GM12878 (cell line): ENCODE data around the gene KIAA1586. TPM values are rescaled to one million over a fixed set of nuclear protein-coding genes. Genes with fewer than 3 reads are reported as not detected.
A peak's percentile ranks its signal among the peaks of the same experiment; 100 is the strongest.

ENCODE experiments used
- BHLHE40 ChIP-seq, 2 experiments: fragments of 450-650 bp in 1 of 2; IDR thresholded peaks; 2 replicates each; pipeline ENCODE4 v1.6.1; 2011 to 2017; ENCODE audit warnings: low read depth in 2 of 2, borderline replicate concordance in 1 of 2, improper control_type of control experiment in 1 of 2, low read length in 1 of 2, mild to moderate bottlenecking in 1 of 2
- EED ChIP-seq: sonication (generic); IDR thresholded peaks from 2 replicates; pipeline ENCODE4 v1.6.1; 2016; ENCODE audit warnings: antibody characterized with exemption, low read depth
- HDGF ChIP-seq: fragments of 450-650 bp; IDR thresholded peaks from 2 replicates; pipeline ENCODE4 v1.6.1; 2016; ENCODE audit warnings: antibody characterized with exemption
- KDM1A ChIP-seq: fragments of 200-600 bp; sonication (generic); IDR thresholded peaks from 2 replicates; pipeline ENCODE4 v1.6.1; 2016; ENCODE audit warnings: borderline replicate concordance
- KLF5 ChIP-seq: fragments of 450-650 bp; IDR thresholded peaks from 2 replicates; pipeline ENCODE4 v1.6.1; 2014; ENCODE audit warnings: mild to moderate bottlenecking; ENCODE audit not compliant: partially characterized antibody
- MEF2A ChIP-seq: IDR thresholded peaks from 2 replicates; pipeline ENCODE4 v1.6.1; 2011; ENCODE audit warnings: low read depth, mild to moderate bottlenecking, low read length, moderate library complexity; ENCODE audit not compliant: insufficient read depth
- MTA2 ChIP-seq: fragments of 450-650 bp; IDR thresholded peaks from 2 replicates; pipeline ENCODE4 v1.6.1; 2016; ENCODE audit warnings: low read depth, mild to moderate bottlenecking, moderate library complexity
- NBN ChIP-seq: fragments of 450-650 bp; IDR thresholded peaks from 2 replicates; pipeline ENCODE4 v1.6.1; 2016
- NR2C1 ChIP-seq: fragments of 450-650 bp; IDR thresholded peaks from 2 replicates; pipeline ENCODE4 v1.6.1; 2017; ENCODE audit warnings: antibody characterized with exemption, mild to moderate bottlenecking, moderate library complexity
- PBX3 ChIP-seq: IDR thresholded peaks from 2 replicates; pipeline ENCODE4 v1.6.1; 2011; ENCODE audit warnings: mild to moderate bottlenecking, low read depth, low read length, moderate library complexity; ENCODE audit not compliant: insufficient replicate concordance
- POLR2AphosphoS2 ChIP-seq: IDR thresholded peaks from 2 replicates; pipeline ENCODE4 v1.6.1; 2011; ENCODE audit warnings: low read depth, mild to moderate bottlenecking, low read length, improper control_type of control experiment, moderate library complexity
- POU2F2 ChIP-seq: IDR thresholded peaks from 3 replicates; pipeline ENCODE4 v1.6.1; 2011; ENCODE audit warnings: low read depth, mild to moderate bottlenecking, low read length, borderline replicate concordance
- PRDM15 ChIP-seq: fragments of 450-650 bp; formaldehyde crosslinking; IDR thresholded peaks from 2 replicates; pipeline ENCODE4 v1.4.0; 2020; ENCODE audit warnings: mild to moderate bottlenecking, moderate library complexity
- RAD51 ChIP-seq: fragments of 450-650 bp; IDR thresholded peaks from 2 replicates; pipeline ENCODE4 v1.6.1; 2016; ENCODE audit warnings: moderate library complexity, mild to moderate bottlenecking, inconsistent platforms
- SMAD1 ChIP-seq: fragments of 450-650 bp; IDR thresholded peaks from 2 replicates; pipeline ENCODE4 v1.6.1; 2018; ENCODE audit warnings: mild to moderate bottlenecking, low read depth; ENCODE audit not compliant: partially characterized antibody
- TARDBP ChIP-seq: IDR thresholded peaks from 2 replicates; pipeline ENCODE4 v1.6.1; 2016; ENCODE audit warnings: borderline replicate concordance
- TCF12 ChIP-seq: IDR thresholded peaks from 2 replicates; pipeline ENCODE4 v1.6.1; 2011; ENCODE audit warnings: low read depth, mild to moderate bottlenecking, low read length
- ZNF24 ChIP-seq: fragments of 450-650 bp; IDR thresholded peaks from 2 replicates; pipeline ENCODE4 v1.6.1; 2017; ENCODE audit warnings: antibody characterized with exemption, mild to moderate bottlenecking
- ZZZ3 ChIP-seq: IDR thresholded peaks from 2 replicates; pipeline ENCODE4 v1.6.1; 2011; ENCODE audit warnings: low read depth; ENCODE audit not compliant: control insufficient read depth, insufficient read length
- polyA plus RNA-seq, 11 experiments: library from polyadenylated mRNA; depleted of rRNA in 4 of 11; unstranded in 6 of 11; stranded (reverse) in 5 of 11; fragments of >200 nt; fragmentation: Nextera tagmentation in 4 of 11; fragmentation: Illumina TruSeq in 1 of 11; extraction: Ambion mirVana in 4 of 11; extraction: Trizol in 1 of 11; gene quantifications; 1 replicate in 1 of 11; 2 replicates in 10 of 11; pipeline versions ENCODE4 v1.2.1 to v1.2.3, GENCODE V29; 2011 to 2016; ENCODE audit warnings: inconsistent platforms in 2 of 11, missing spikeins in 2 of 11, low read depth in 1 of 11
- total RNA-seq, 4 experiments: library from RNA; depleted of rRNA in 3 of 4; stranded (reverse); fragments of >200 nt in 3 of 4; fragmentation: Illumina TruSeq in 1 of 4; extraction: Trizol in 1 of 4; gene quantifications; 2 replicates each; pipeline versions ENCODE4 v1.2.1 to v1.2.3, GENCODE V29; 2013 to 2021
- TF ChIP-seq, protein P1 (sequence below), 3 experiments: IDR thresholded peaks in 2 of 3; conservative IDR thresholded peaks in 1 of 3; 2 replicates each; pipeline ENCODE4 v1.5.1; 2011; ENCODE audit warnings: low read depth in 3 of 3, low read length in 3 of 3, mild to moderate bottlenecking in 3 of 3, control low read depth in 2 of 3, moderate library complexity in 2 of 3, inconsistent platforms in 1 of 3, mixed read lengths in 1 of 3; ENCODE audit not compliant: control insufficient read depth in 2 of 3, insufficient read depth in 1 of 3; ENCODE audit errors: extremely low read depth in 1 of 3
- TF ChIP-seq, protein P2 (sequence below): fragments of 450-650 bp; IDR thresholded peaks from 2 replicates; pipeline ENCODE4 v1.6.1; 2018; ENCODE audit warnings: borderline replicate concordance, mild to moderate bottlenecking; ENCODE audit not compliant: partially characterized antibody

The KIAA1586 gene
- total and polyA plus RNA-seq, 10 of the 15 experiments (the other 5 are each of a cell fraction or from before 2014, with no cell fraction given), result 13.1 to 33.1 (median 21.2) TPM

- TF ChIP-seq PRDM15 (CRISPR knock-in tag) (no peak), HDGF (peak; percentile 99), TCF12 (peak; percentile 95), TARDBP (peak; percentile 79; the same call in 1 of the 2 replicates), BHLHE40 (IDR thresholded peaks at IDR 0.05; ENCODE audit: borderline replicate concordance in 1 of 2, low read depth in 2 of 2, low read length in 1 of 2) (peak in 1 of 2 experiments; percentile 34; a peak in 1 of 4 replicates), RAD51 (peak; percentile 76), SMAD1 (peak; percentile 25), KLF5 (no peak), POU2F2 (peak; percentile 44; the same call in 2 of the 3 replicates), NBN (peak; percentile 88), ZZZ3 (no peak), NR2C1 (peak; percentile 96), EED (peak; percentile 27; the same call in 1 of the 2 replicates), ZNF24 (no peak), PBX3 (peak; percentile 59), MTA2 (peak; percentile 59; the same call in 1 of the 2 replicates), MEF2A (no peak), POLR2AphosphoS2 (no peak), KDM1A (no peak)
- TF ChIP-seq, protein P1, sequence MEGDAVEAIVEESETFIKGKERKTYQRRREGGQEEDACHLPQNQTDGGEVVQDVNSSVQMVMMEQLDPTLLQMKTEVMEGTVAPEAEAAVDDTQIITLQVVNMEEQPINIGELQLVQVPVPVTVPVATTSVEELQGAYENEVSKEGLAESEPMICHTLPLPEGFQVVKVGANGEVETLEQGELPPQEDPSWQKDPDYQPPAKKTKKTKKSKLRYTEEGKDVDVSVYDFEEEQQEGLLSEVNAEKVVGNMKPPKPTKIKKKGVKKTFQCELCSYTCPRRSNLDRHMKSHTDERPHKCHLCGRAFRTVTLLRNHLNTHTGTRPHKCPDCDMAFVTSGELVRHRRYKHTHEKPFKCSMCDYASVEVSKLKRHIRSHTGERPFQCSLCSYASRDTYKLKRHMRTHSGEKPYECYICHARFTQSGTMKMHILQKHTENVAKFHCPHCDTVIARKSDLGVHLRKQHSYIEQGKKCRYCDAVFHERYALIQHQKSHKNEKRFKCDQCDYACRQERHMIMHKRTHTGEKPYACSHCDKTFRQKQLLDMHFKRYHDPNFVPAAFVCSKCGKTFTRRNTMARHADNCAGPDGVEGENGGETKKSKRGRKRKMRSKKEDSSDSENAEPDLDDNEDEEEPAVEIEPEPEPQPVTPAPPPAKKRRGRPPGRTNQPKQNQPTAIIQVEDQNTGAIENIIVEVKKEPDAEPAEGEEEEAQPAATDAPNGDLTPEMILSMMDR (IDR thresholded peaks at IDR 0.05 in 2 of 3, conservative IDR thresholded peaks at IDR 0.05 in 1 of 3; ENCODE audit: control insufficient read depth in 2 of 3, extremely low read depth in 1 of 3, insufficient read depth in 1 of 3, low read depth in 3 of 3, low read length in 3 of 3), result no peak
- TF ChIP-seq, protein P2, sequence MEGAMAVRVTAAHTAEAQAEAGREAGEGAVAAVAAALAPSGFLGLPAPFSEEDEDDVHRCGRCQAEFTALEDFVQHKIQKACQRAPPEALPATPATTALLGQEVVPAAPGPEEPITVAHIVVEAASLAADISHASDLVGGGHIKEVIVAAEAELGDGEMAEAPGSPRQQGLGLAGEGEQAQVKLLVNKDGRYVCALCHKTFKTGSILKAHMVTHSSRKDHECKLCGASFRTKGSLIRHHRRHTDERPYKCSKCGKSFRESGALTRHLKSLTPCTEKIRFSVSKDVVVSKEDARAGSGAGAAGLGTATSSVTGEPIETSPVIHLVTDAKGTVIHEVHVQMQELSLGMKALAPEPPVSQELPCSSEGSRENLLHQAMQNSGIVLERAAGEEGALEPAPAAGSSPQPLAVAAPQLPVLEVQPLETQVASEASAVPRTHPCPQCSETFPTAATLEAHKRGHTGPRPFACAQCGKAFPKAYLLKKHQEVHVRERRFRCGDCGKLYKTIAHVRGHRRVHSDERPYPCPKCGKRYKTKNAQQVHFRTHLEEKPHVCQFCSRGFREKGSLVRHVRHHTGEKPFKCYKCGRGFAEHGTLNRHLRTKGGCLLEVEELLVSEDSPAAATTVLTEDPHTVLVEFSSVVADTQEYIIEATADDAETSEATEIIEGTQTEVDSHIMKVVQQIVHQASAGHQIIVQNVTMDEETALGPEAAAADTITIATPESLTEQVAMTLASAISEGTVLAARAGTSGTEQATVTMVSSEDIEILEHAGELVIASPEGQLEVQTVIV, result peak; percentile 82
These were observed 43.4 kb downstream of the KIAA1586 start, which contains the start of gene ZNF451 (continued) for GRCh38 chr6:57089687-57090457.
